NB4 (cell line): ENCODE measurements around the gene MGST3.

Experiments
- DNase-seq: peaks from one replicate; pipeline ENCODE4 v3.0.0; 2010; ENCODE audit warnings: low read depth
- H3K4me3 ChIP-seq: one replicate; pipeline ENCODE4 v1.5.1; 2011; ENCODE audit warnings: mild to moderate bottlenecking, low read depth, low read length, moderate library complexity
- MAX ChIP-seq: IDR thresholded peaks from 2 replicates; pipeline ENCODE4 v1.6.1; 2011; ENCODE audit warnings: low read depth, low read length
- MYC ChIP-seq: IDR thresholded peaks from 2 replicates; pipeline ENCODE4 v1.6.1; 2011; ENCODE audit warnings: low read depth, low read length
- POLR2A ChIP-seq: IDR thresholded peaks from 2 replicates; pipeline ENCODE4 v1.6.1; 2011; ENCODE audit warnings: mild to moderate bottlenecking; ENCODE audit not compliant: insufficient read length; ENCODE audit errors: extremely low read depth
- TF ChIP-seq, protein P1 (sequence below): IDR thresholded peaks from one replicate; pipeline ENCODE4 v1.5.1; 2012; ENCODE audit warnings: low read depth, low read length

MGST3 gene

GRCh38 chr1:165610866-165611265 is 20.2 kb upstream of the MGST3 start:
- TF ChIP-seq MAX (no peak), POLR2A (no peak), MYC (no peak)
- TF ChIP-seq, protein P1, sequence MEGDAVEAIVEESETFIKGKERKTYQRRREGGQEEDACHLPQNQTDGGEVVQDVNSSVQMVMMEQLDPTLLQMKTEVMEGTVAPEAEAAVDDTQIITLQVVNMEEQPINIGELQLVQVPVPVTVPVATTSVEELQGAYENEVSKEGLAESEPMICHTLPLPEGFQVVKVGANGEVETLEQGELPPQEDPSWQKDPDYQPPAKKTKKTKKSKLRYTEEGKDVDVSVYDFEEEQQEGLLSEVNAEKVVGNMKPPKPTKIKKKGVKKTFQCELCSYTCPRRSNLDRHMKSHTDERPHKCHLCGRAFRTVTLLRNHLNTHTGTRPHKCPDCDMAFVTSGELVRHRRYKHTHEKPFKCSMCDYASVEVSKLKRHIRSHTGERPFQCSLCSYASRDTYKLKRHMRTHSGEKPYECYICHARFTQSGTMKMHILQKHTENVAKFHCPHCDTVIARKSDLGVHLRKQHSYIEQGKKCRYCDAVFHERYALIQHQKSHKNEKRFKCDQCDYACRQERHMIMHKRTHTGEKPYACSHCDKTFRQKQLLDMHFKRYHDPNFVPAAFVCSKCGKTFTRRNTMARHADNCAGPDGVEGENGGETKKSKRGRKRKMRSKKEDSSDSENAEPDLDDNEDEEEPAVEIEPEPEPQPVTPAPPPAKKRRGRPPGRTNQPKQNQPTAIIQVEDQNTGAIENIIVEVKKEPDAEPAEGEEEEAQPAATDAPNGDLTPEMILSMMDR, result no peak
- no peak overlapping the region for H3K4me3 ChIP-seq
- no peak for DNase-seq

DNA sequence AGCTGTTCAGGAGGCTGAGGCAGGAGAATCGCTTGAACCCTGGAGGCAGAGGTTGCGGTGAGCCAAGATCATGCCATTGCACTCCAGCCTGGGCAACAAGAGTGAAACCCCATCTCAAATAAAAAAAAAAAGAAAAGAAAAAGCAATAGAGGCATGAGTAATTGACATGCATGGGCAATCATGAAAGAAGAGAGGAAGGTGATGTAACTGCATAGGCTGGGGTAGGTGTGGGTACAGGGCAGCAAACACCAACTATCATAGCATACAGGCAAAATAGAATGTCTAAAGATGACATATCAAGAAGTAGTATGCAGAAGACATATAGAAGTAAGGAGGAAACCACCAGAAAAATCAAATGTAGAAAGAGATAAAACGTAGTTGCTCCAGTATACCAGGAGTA is 19.0 kb upstream of the MGST3 start:
- no peak for DNase-seq
- H3K4me3 ChIP-seq, result no peak overlapping the region
- TF ChIP-seq MAX, result no peak
- TF ChIP-seq, protein P1, result no peak
- no peak for TF ChIP-seq MYC
- no peak for TF ChIP-seq POLR2A

DNA sequence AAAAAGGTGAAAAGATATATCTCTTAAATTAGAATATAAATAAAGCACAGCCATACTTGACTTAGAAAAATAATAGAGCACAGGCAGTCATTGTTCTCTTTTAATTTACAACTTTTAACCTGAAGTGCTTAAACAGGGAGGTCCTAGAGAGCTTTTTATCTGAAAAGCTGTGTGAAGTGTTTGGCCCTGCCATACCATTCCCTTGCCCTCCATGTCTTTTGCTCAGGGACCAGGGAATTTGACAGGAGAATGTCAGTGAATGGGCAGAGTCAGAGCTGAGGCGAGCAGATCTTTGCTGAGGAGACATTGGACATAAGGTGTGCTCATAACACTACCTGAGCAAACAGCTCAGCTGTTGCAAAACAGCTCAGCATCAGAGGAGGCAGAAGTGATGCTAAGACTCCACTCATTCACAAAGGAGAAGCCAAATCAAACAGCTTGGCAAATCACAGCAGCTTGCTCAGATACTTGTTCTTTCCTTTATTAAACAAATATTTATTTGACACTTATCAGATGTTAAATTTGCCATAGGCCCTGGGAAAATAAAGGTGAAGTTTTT is 14.9 kb upstream of the MGST3 start:
- H3K4me3 ChIP-seq, result no peak overlapping the region
- TF ChIP-seq MAX (no peak), MYC (no peak), POLR2A (no peak)
- TF ChIP-seq, protein P1, result no peak
- no peak for DNase-seq

DNA sequence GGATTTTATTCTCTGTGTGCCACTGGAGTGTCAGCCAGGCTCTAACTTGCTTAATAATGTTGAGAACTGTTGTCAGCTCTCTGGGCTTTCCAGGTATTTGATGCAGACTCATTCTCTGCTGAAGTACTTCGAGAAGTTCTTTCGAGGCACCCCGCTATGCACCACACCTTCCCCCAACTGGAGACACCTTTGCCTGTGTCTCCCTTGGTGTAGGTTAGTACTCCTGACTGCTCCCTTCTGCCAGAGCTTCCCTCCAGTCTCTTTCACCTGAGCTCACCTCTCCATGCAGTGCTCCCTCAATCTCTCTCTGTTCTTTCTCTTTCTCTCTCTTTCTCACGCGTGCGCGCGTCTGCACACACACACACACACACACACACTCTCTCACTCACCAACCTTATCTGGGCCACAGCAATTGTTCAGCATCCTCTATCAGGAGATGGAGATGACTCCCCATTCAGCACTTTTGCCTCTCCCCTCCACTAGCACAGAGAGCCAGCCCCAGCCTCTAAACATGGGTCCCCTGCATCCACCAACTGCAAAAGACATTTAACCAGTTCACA is 14.0 kb upstream of the MGST3 start:
- no peak overlapping the region for H3K4me3 ChIP-seq
- no peak for DNase-seq
- TF ChIP-seq, protein P1, result no peak
- no peak for TF ChIP-seq MAX
- no peak for TF ChIP-seq POLR2A
- no peak for TF ChIP-seq MYC

- no peak for DNase-seq
- no peak overlapping the region for H3K4me3 ChIP-seq
- TF ChIP-seq MAX (no peak), POLR2A (no peak), MYC (no peak)
- TF ChIP-seq, protein P1, result no peak
Observed at GRCh38 chr1:165619647-165620151, 11.3 kb upstream of the MGST3 start.
